HFFc6 (cell line): ENCODE data around the gene ZNF618. TPM values are rescaled to one million over a fixed set of nuclear protein-coding genes. Genes with fewer than 3 reads are reported as not detected.
"Not testable (repeated sequence)": the region's sequence is repeated elsewhere in the genome, so short reads cannot be mapped to it uniquely, and the experiment has no call there.

Source experiments
- DNase-seq: peaks from one replicate; pipeline ENCODE4 v3.0.0-alpha.2; 2018
- H3K27ac Mint-ChIP-seq: 2 replicates; pipeline ENCODE4 v1.8.0; 2020; ENCODE audit warnings: mild to moderate bottlenecking, mixed read lengths
- H3K27me3 Mint-ChIP-seq: 2 replicates; pipeline ENCODE4 v1.8.0; 2021; ENCODE audit warnings: mild to moderate bottlenecking, moderate library complexity, mixed read lengths; ENCODE audit not compliant: insufficient read depth
- H3K36me3 Mint-ChIP-seq: 2 replicates; pipeline ENCODE4 v1.8.0; 2021; ENCODE audit warnings: low read depth, mixed read lengths
- H3K4me1 Mint-ChIP-seq: 2 replicates; pipeline ENCODE4 v1.8.0; 2020; ENCODE audit warnings: low read depth, mixed read lengths
- H3K4me3 Mint-ChIP-seq: 2 replicates; pipeline ENCODE4 v1.8.0; 2020; ENCODE audit warnings: mild to moderate bottlenecking, moderate library complexity, mixed read lengths
- H3K9me3 Mint-ChIP-seq: 2 replicates; pipeline ENCODE4 v1.8.0; 2020; ENCODE audit warnings: mild to moderate bottlenecking, mixed read lengths
- total RNA-seq, 6 experiments: library from RNA; stranded (reverse); fragmentation: NEBNext Ultra II Directional; extraction: Animal tissue kit (Norgen Biotek cat#: 25700); gene quantifications; 2 replicates in 1 of 6; 3 replicates in 5 of 6; pipeline ENCODE4 v1.2.3, GENCODE V29; 2021
- TF ChIP-seq, protein P1 (sequence below): fragments of 200-600 bp; sonication (generic); IDR thresholded peaks from 2 replicates; pipeline ENCODE4 v1.5.0; 2021; ENCODE audit warnings: antibody characterized with exemption, mild to moderate bottlenecking

The ZNF618 gene
- total RNA-seq, 6 experiments from 2014 or later = 9.4 to 13.6 (median 11.5) TPM

DNA sequence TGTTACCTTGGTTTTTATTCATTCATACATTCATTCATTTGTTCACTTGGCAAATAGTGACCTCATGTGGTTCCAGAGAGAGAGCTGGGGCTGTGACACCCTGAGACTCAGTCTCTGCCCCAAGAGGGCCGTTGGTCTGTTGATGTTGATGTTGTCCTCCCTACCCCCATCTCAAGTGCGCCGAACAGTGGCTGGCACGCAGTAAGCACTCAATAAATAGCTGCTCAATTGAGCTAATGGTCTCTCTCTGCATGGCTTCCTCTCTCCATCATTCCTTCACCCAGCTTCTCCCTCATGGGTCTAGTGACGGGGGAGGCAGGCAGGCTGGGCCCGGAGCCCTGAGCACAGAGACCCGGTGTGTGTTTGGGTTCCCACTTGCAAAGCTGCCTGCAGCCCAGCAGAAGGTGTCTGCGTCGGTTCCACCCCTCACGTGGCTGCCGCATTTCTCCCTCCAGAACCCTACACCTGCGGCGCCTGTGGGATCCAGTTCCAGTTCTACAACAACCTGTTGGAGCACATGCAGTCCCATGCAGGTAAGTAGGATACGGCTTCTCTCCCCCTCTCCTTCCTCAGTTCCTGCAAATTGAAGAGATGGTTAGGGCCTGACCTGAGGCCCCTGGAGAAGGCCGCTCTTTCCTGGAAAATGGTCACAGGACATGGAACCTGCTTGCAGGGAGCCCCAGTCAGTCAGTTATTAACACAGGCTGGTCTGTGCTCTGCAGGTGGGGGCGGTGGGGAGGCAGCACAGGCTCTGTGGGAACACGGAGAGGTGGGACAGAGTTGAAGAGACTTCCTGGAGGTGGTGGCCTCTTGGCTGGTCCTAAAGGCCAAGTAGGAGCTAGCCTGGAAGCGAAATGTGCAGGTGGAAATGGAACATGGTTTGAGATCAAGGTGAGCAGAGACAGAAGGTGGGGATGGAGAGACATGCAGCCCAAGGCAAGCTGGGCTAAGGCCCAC, 160.0 kb downstream of the ZNF618 start:
- H3K9me3 Mint-ChIP-seq = no peaks in the 10 kb centered on the region
- no peak for DNase-seq
- no peaks in the 10 kb centered on the region for H3K4me1 Mint-ChIP-seq
- H3K27ac Mint-ChIP-seq = no peak overlapping the region
- H3K36me3 Mint-ChIP-seq = peaks cover 18% of the 10 kb centered on the region
- H3K4me3 Mint-ChIP-seq = no peak overlapping the region
- TF ChIP-seq, protein P1, sequence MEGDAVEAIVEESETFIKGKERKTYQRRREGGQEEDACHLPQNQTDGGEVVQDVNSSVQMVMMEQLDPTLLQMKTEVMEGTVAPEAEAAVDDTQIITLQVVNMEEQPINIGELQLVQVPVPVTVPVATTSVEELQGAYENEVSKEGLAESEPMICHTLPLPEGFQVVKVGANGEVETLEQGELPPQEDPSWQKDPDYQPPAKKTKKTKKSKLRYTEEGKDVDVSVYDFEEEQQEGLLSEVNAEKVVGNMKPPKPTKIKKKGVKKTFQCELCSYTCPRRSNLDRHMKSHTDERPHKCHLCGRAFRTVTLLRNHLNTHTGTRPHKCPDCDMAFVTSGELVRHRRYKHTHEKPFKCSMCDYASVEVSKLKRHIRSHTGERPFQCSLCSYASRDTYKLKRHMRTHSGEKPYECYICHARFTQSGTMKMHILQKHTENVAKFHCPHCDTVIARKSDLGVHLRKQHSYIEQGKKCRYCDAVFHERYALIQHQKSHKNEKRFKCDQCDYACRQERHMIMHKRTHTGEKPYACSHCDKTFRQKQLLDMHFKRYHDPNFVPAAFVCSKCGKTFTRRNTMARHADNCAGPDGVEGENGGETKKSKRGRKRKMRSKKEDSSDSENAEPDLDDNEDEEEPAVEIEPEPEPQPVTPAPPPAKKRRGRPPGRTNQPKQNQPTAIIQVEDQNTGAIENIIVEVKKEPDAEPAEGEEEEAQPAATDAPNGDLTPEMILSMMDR = no peak
- H3K27me3 Mint-ChIP-seq = no peaks in the 10 kb centered on the region; the same call in none of the 2 replicates

DNA sequence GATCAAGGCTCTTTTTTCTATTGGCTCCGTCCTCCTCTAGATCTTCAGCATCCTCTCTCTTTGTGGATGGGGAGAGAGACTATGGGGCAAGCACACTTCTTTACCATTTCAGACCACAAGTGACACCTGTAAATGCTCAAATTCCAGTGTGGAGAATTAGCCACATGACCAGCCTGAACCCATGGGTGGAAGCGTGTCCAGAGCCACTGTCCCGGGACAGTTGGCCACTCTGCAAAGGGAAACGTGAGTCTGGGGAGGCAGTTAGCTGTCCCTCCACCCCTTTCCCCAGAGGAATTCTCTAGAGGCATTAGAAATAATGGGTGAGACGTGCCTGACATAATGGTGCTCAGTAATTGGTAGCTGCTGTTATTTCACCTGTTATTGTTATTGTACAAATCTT, 161.1 kb downstream of the ZNF618 start:
- Mint-ChIP-seq H3K4me1 (no peaks in the 10 kb centered on the region), H3K27ac (no peak overlapping the region), H3K4me3 (no peak overlapping the region), H3K27me3 (no peaks in the 10 kb centered on the region; the same call in none of the 2 replicates), H3K36me3 (peaks cover 23% of the 10 kb centered on the region), H3K9me3 (no peaks in the 10 kb centered on the region)
- TF ChIP-seq, protein P1 = no peak
- no peak for DNase-seq

DNA sequence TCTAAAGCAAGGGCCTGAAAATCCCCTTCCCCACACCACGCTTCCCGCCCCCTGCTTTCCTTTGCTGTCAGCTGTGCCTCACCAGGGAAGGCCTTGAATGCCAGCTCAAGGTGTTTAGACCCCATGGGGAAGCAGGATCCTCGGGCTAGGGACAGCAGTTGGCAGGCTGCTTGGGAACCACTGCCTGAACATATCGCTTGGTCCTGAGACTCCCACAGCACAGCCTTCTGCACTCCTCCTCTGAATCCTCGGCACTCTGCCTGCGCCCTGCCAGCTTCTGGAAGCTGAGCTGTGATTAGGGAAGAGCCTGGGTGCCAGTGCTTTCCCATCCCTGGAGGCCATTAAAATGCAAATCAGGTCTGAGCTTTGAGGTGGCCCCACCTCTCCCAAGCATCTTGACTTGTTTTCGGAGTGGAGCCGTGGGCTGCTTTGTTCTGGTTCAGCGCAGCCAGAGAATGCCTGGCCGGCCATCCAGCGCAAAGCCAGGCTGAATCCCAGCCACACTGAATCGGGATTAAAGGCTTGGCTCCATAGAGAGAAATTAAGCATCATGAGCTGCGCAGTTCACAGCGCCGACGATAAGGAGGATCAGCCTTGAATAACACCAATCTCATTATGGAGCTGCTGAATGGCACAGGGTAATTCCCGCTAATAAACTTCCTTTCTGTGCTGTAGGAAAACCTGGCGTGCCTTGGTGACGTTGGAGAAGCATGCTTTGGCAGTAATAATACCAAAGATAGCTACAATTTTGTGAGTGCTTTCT, 162.0 kb downstream of the ZNF618 start:
- Mint-ChIP-seq H3K36me3 (peaks cover 23% of the 10 kb centered on the region), H3K27ac (no peak overlapping the region)
- TF ChIP-seq, protein P1 = no peak

DNA sequence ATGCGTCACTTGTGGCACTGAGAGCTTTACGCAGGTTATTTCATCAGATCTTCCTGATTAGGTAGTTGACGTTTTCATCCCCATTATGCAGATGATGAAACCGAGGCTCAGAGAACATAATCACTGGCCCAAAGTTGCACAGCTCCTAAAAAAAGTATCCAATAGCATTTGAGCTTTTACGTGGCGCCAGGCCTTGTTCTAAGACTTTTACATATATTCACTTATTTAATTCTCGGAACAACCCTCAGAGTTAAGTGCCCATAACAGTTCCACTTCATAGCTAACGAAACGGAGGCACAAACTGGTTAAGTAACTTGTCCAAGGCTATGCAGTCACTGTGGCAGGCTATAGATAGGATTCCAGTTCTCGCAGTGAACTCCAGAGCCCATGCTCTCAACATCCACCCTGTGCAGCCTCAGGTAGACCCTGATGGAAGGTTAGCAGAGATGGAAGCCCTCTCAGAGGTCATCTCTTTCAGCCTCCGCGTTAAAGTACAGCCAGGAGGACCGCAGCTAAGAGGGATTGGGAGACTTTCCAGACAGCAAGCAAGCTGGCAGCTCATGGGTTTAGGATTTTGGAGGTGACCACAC, 162.7 kb downstream of the ZNF618 start:
- TF ChIP-seq, protein P1 = no peak
- Mint-ChIP-seq H3K27me3 (no peaks in the 10 kb centered on the region), H3K4me3 (no peak overlapping the region), H3K9me3 (no peaks in the 10 kb centered on the region), H3K36me3 (peaks cover 23% of the 10 kb centered on the region), H3K27ac (no peak overlapping the region), H3K4me1 (no peaks in the 10 kb centered on the region)
- no peak for DNase-seq

More for the DNA sequence above, 162.0 kb downstream of the ZNF618 start:
- DNase-seq = no peak
- Mint-ChIP-seq H3K4me3 (no peak overlapping the region), H3K4me1 (no peaks in the 10 kb centered on the region), H3K27me3 (no peaks in the 10 kb centered on the region; the same call in 1 of the 2 replicates), H3K9me3 (no peaks in the 10 kb centered on the region)

DNA sequence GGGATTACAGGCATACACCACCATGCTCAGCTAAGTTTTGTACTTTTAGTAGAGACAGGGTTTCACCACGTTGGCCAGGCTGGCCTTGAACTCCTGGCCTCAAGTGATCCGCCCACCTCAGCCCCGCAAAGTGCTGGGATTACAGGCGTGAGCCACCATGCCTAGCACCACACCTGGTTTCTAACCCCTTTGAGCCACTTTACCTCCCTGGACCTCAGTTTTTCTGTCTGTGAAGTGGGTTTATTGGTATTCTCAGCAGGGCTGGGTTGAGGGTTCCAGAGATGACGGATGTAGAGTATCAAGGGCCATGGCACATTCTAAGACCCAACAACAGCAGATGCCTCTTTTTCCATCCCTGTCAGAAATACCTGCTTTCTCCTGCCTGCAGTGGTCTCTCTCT, 163.4 kb downstream of the ZNF618 start:
- no peak for DNase-seq
- H3K9me3 Mint-ChIP-seq = no peaks in the 10 kb centered on the region

DNA sequence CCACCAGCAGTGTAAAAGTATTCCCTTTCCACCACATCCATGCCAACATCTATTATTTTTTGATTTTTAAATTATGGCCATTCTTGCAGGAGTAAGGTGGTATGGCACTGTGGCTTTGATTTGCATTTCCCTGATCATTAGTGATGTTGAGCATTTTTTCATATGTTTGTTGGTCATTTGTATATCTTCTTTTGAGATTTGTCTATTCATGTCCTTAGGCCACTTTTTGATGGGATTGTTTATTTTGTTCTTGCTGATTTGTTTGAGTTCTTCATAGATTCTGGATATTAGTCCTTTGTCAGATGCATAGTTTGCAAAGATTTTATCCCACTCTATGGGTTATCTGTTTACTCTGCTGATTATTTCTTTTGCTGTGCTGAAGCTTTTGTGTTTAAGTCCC, 167.6 kb downstream of the ZNF618 start:
- not testable (repeated sequence) for DNase-seq, H3K4me3 Mint-ChIP-seq, H3K27me3 Mint-ChIP-seq, H3K9me3 Mint-ChIP-seq, H3K27ac Mint-ChIP-seq
- H3K4me1 Mint-ChIP-seq = peaks cover 15% of the 10 kb centered on the region
- H3K36me3 Mint-ChIP-seq = peaks cover 26% of the 10 kb centered on the region

More for the DNA sequence above, 163.4 kb downstream of the ZNF618 start:
- H3K36me3 Mint-ChIP-seq = peaks cover 23% of the 10 kb centered on the region
- TF ChIP-seq, protein P1 = no peak
- no peaks in the 10 kb centered on the region for H3K4me1 Mint-ChIP-seq
- H3K4me3 Mint-ChIP-seq = no peak overlapping the region
- no peak overlapping the region for H3K27ac Mint-ChIP-seq
- no peaks in the 10 kb centered on the region for H3K27me3 Mint-ChIP-seq
